Motor neuron (in vitro differentiated cells): ENCODE data around the gene CDA. TPM values are rescaled to one million over a fixed set of nuclear protein-coding genes. Genes with fewer than 3 reads are reported as not detected.
A peak's percentile ranks its signal among the peaks of the same experiment; 100 is the strongest.

Experiments
- ATAC-seq, 8 experiments: fragments of 200-7000 bp; cut with Tn5 transposase; replicated peaks in 6 of 8; 2 replicates each; pipeline ENCODE4 v1.8.0; 2021; ENCODE audit warnings: mild to moderate bottlenecking in 8 of 8, moderate library complexity in 8 of 8
- H3K27ac ChIP-seq, 2 donors: fragments of 250-450 bp; sonication (Bioruptor Pico); 2 replicates each; pipeline ENCODE4 v1.9.0; 2021; ENCODE audit warnings: antibody characterized with exemption in 2 of 2, mild to moderate bottlenecking in 2 of 2, moderate library complexity in 1 of 2
- H3K4me1 ChIP-seq, 2 donors: fragments of 250-450 bp; sonication (Bioruptor Pico); replicated peaks in 1 of 2; 2 replicates each; pipeline ENCODE4 v1.6.1; 2021; ENCODE audit warnings: antibody characterized with exemption in 2 of 2, mild to moderate bottlenecking in 2 of 2, moderate library complexity in 1 of 2
- H3K4me3 ChIP-seq, 5 donors: fragments of 250-450 bp; sonication (Bioruptor Pico); 2 replicates each; pipeline ENCODE4 v1.9.0; 2021; ENCODE audit warnings: antibody characterized with exemption in 5 of 5, mild to moderate bottlenecking in 5 of 5, moderate library complexity in 4 of 5
- whole genome bisulfite sequencing, 10 experiments: fragments of 450-650 bp; shearing (Covaris generic); methylation state at CpG; one replicate each; pipeline ENCODE4 v1.0.0; 2022; 5-methylcytosine and 5-hydroxymethylcytosine counted together
- in situ Hi-C, 9 experiments: fragments of 400-800 bp; cut with MboI; loops; one replicate each; pipeline ENCODE4 v1.15.0; 2021; ENCODE audit warnings: low sequenced_read_pairs in 9 of 9, low pct_unique_long_range_greater_than_20kb in 2 of 9; ENCODE audit not compliant: unreplicated experiment in 9 of 9
- total RNA-seq, 8 experiments: library from RNA; unstranded; fragments of 300-600 nt; gene quantifications; 2 replicates each; pipeline versions ENCODE4 v1.2.3 to v1.2.4, GENCODE V29; 2022

Gene CDA
- total RNA-seq, 8 experiments from 2014 or later = 0.61 TPM; not detected in 7

DNA sequence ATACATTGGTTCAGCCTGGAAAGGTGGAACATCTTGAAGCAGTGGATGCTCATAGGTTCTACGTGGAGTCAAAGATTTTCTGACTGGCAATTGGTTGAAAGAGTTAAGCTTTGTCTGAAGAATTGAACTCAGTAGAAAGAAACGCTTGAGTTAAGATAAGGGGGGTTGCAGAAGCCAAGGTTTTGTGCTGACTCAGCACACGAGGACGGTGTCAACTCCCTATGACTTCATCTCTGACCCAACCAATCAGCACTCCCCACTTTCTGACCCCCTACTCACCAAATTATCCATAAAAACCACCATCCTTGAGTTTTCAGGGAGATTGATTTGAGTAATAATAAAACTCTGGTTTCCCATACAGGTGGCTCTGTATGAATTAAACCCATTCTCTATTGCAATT is 41.8 kb downstream of the CDA start:
- WGBS, 10 experiments = 20 to 83% (median 68%) methylated on average over 1 to 4 of the region's 4 CpGs
- Histone ChIP-seq H3K27ac (no peak overlapping the region), H3K4me3 (no peak overlapping the region), H3K4me1 (peaks cover 5 to 7% of the 10 kb centered on the region in 2 donors)
- in situ Hi-C loops = loop anchor here in 4 of 9 experiments (10.0 to 25.0 kb wide), 5 partner anchors 93 to 718 kb away; partner anchors contain the start of genes MUL1 (in 1 of the 4) and PLA2G2E (in 1 of the 4)
- ATAC-seq = no peak

DNA sequence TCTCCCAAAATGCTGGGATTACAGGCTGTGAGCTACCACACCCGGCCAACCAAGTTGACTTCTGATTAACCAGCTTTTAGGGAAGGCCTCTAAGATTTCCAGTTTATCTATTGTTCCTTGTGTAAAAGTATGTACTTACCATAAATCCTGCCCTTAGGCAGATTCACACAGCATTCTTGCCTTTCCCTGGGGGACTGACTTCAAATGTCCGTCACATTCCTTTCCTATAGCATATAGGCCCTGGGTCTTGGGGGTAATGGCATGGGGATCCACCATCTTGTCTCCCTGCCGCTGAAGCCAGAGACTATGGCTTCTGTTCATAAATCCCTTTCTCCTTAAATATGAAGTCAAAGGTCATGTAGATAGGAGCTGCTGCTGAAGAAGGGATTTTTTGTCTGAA is 43.5 kb downstream of the CDA start:
- WGBS, 10 experiments = 72 to 100% (median 85%) methylated on average over 1 to 3 of the region's 3 CpGs; no CpG with 5 or more reads in 4 of the 10 experiments
- Histone ChIP-seq H3K4me3 (no peak overlapping the region), H3K27ac (no peak overlapping the region), H3K4me1 (peaks cover 5 to 7% of the 10 kb centered on the region in 2 donors)
- in situ Hi-C loops = loop anchor here in 4 of 9 experiments (10.0 to 25.0 kb wide), 5 partner anchors 95 to 720 kb away; partner anchors contain the start of genes MUL1 (in 1 of the 4) and PLA2G2E (in 1 of the 4)
- ATAC-seq = no peak

DNA sequence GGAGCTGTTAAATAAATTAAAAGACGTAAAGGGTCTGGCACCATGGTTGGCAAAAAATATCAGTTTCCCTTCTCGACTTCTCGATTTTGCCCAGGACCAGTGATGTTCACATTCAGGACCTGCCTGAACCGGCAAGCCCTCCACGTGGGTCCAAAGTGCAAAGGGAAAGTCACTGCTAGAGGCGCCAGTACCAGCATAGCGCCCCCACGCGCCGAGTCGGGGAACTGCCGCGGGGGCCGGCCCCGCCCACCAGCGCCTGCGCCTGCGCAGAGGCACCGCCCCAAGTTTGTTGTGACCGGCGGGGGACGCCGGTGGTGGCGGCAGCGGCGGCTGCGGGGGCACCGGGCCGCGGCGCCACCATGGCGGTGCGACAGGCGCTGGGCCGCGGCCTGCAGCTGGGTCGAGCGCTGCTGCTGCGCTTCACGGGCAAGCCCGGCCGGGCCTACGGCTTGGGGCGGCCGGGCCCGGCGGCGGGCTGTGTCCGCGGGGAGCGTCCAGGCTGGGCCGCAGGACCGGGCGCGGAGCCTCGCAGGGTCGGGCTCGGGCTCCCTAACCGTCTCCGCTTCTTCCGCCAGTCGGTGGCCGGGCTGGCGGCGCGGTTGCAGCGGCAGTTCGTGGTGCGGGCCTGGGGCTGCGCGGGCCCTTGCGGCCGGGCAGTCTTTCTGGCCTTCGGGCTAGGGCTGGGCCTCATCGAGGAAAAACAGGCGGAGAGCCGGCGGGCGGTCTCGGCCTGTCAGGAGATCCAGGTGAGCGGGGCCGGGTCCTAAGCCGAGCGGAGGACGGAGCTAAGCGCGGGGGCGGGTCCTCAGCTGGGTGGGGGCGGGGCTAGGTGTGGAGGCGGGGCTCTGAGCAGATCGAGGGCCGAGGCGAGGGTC is 44.5 kb downstream of the CDA start, which contains the start of gene PINK1:
TSS of gene PINK1 (plus strand) at position 269 of the 875 bp plus-strand sequence. CDS start at position 360, 91 bp downstream.
- WGBS, 10 experiments = 0 to 10% (median 0%) methylated on average over 1 to 35 of the region's 93 CpGs; no CpG with 5 or more reads in 2 of the 10 experiments
- Histone ChIP-seq H3K4me3 (peak within 1 kb of the TSS; percentile 66 to 94 (median 82)), H3K27ac (peak within 1 kb of the TSS; percentile 74 to 80), H3K4me1 (peaks cover 5 to 7% of the 10 kb centered on the region in 2 donors)
- in situ Hi-C loops = loop anchor here in 4 of 9 experiments (10.0 to 25.0 kb wide), 5 partner anchors 96 to 721 kb away; partner anchors contain the start of genes MUL1 (in 1 of the 4) and PLA2G2E (in 1 of the 4)
- peak; percentile 75 to 91 (median 87) for ATAC-seq

DNA sequence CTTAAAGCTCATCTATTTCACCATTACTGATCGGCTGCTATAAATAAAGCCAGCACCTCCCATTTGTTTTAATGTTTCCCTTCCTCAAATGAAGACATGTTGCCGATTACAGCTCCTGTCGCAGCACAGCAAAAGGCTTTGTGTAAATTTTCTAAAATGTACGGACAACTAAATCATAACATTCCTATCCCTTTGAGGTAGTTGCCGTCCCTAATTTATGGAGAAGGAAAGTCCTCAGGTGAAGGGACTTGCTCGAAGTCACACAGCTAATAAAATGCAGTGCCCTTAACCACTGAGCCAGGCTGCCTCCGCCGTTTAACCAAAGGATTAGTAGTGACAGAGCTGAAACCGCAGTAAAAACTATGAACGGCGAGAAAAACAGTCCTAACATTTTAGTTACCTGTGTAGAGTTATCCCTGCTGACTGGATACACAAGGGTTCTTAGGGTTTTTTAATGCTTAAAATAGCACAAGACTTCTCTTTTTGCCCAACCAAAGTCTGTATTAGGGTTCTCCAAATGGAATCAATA is 45.2 kb downstream of the CDA start:
- WGBS, 10 experiments = 0 to 4% (median 2%) methylated on average over 2 to 11 of the region's 11 CpGs; no CpG with 5 or more reads in 1 of the 10 experiments
- Histone ChIP-seq H3K4me3 (peak overlapping the region; percentile 66 to 94 (median 82)), H3K27ac (no peak overlapping the region), H3K4me1 (peaks cover 5 to 7% of the 10 kb centered on the region in 2 donors)
- ATAC-seq = peak in 7 of 8 experiments; percentile 1 to 17 (median 2)
- in situ Hi-C loops = loop anchor here in 4 of 9 experiments (10.0 to 25.0 kb wide), 5 partner anchors 97 to 722 kb away; partner anchors contain the start of genes MUL1 (in 1 of the 4) and PLA2G2E (in 1 of the 4)

DNA sequence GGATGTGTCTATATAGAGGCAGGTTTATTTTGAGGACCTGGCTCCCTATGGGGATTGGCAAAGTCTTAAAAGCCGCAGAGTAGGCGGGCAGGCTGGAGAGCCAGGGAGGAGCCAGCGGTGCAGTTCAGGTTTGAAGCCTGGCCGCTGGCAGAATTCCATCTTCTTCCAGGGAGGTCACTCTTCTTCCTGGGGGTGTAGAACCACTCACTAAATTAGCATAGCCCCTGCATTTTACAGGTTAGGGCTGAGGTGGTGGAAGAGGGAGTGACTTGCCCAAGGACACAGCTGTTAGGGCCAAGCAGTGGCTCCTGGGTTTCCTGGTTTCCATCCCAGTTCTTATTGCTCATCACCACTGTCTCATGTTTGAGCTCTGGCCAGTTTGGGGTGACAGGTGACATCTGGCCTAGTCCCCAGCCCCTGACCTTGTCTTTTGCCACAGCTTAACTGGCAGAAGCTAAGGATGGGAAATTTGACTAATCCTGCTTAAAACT is 45.7 kb downstream of the CDA start:
- in situ Hi-C loops = loop anchor here in 4 of 9 experiments (10.0 to 25.0 kb wide), 5 partner anchors 97 to 722 kb away; partner anchors contain the start of genes MUL1 (in 1 of the 4) and PLA2G2E (in 1 of the 4)
- Histone ChIP-seq H3K27ac (no peak overlapping the region), H3K4me1 (peaks cover 5 to 7% of the 10 kb centered on the region in 2 donors), H3K4me3 (peak overlapping the region; percentile 66 to 94 (median 82))
- peak in 3 of 8 experiments; percentile 12 to 42 (median 25) for ATAC-seq
- 0 to 30% (median 12%) methylated on average over 1 to 4 of the region's 4 CpGs for WGBS, 10 experiments

DNA sequence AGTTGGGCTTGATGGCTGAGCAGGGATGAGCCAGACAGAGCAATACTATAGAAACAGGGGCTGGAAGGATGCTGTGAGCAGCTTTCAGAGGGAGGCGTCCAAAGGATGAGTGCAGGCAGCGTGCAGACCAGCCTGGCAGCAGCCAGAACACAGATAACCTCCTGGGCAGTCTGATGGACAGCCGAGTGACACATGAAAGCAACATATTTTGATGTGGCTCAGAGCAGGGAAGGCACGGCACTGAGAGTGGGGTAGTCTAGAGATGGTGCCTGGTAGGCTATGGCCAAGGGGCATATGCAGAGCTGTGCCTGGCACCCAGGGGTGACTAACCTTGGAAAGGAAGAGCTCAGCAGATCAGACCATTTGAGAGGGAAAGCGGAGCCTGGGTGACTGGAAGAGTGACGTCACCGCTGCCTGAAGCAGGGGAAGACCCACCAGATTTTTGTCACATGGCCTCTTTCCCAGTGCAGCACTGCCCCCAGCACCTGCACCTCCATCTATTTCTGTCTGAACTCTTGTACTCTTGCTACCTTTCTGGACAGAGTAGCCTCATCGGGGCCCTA is 48.0 kb downstream of the CDA start:
- in situ Hi-C loops = loop anchor here in 4 of 9 experiments (10.0 to 25.0 kb wide), 5 partner anchors 100 to 725 kb away; partner anchors contain the start of genes MUL1 (in 1 of the 4) and PLA2G2E (in 1 of the 4)
- 58 to 100% (median 76%) methylated on average over 2 to 8 of the region's 8 CpGs; no CpG with 5 or more reads in 2 of the 10 experiments for WGBS, 10 experiments
- Histone ChIP-seq H3K4me1 (peaks cover 5 to 7% of the 10 kb centered on the region in 2 donors), H3K4me3 (no peak overlapping the region), H3K27ac (no peak overlapping the region)
- ATAC-seq = no peak

DNA sequence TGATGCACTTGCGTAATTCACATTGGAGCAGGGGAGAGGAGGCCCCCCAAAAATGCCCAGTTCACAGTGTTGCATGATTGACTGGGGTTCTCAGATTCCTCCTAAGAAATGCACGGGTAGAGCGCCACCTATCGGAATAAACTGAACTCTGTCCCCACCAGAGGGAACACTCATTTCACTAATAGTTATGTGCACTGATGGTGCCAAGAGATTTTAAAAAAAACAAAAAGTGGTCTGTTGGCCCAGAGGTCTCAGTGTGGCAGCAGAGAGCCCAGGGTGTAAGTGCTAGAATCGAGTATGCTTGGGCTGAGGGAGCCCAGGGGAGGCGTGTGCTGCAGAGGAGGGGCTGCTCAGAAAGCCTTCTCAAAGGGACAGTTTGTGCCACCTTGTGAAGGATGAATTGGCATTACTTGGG is 51.3 kb downstream of the CDA start:
- 0 to 23% (median 6%) methylated on average over 2 to 6 of the region's 6 CpGs; no CpG with 5 or more reads in 4 of the 10 experiments for WGBS, 10 experiments
- Histone ChIP-seq H3K4me3 (no peak overlapping the region), H3K4me1 (no peaks in the 10 kb centered on the region), H3K27ac (no peak overlapping the region)
- peak; percentile 39 to 90 (median 58) for ATAC-seq
- in situ Hi-C loops = loop anchor here in 4 of 9 experiments (5.0 to 25.0 kb wide), 6 partner anchors 103 to 728 kb away; partner anchors contain the start of genes MUL1 (in 1 of the 4) and PLA2G2E (in 1 of the 4)

DNA sequence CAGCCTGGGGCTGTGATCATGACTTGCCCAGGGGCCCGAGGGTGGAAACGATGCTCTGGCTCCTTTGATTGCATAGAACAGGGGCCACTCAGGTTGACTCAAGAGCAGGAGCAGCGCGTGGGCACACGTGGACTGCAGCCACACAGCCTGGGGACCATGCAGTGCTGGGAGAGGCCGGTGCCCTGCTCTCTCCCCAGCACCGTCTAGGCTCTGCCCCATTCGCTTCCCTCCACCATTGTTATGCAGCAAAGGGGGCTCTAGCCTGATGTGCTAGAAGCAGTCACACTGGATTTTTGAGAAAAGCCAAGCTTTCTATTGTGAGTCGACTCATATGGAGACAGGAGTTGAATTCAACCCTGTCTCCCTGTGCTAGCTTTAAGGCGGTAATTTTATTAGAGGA is 53.1 kb downstream of the CDA start:
- ATAC-seq = peak in 4 of 8 experiments; percentile 12 to 54 (median 36)
- in situ Hi-C loops = loop anchor here in 4 of 9 experiments (5.0 to 25.0 kb wide), 6 partner anchors 105 to 730 kb away; partner anchors contain the start of genes MUL1 (in 1 of the 4) and PLA2G2E (in 1 of the 4)

DNA sequence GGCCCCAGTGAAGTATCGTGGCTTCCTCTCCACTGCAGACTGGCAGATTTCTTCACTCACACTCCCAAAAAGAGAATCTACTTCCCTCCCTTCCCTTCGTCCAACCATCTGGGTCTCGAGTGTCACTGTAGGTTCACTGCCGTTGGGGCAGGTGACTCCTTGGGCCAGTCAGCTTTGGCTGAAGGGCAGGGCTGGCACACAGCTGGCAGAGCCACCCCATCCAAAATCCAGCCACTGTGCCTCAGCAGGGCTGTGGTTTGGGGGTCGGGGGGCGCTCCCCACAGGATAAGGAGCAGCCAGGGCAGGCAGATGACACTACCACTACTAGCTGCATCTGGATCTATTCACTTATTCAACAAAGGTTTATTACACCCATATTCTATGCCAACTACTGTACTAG is 54.2 kb downstream of the CDA start:
- no peak for ATAC-seq
- WGBS, 10 experiments = 50 to 100% (median 64%) methylated on average over 1 to 6 of the region's 6 CpGs; no CpG with 5 or more reads in 3 of the 10 experiments

More for the DNA sequence above, 53.1 kb downstream of the CDA start:
- Histone ChIP-seq H3K27ac (no peak overlapping the region), H3K4me3 (no peak overlapping the region), H3K4me1 (no peaks in the 10 kb centered on the region)
- WGBS, 10 experiments = 30 to 93% (median 61%) methylated on average over 1 to 7 of the region's 10 CpGs; no CpG with 5 or more reads in 2 of the 10 experiments

DNA sequence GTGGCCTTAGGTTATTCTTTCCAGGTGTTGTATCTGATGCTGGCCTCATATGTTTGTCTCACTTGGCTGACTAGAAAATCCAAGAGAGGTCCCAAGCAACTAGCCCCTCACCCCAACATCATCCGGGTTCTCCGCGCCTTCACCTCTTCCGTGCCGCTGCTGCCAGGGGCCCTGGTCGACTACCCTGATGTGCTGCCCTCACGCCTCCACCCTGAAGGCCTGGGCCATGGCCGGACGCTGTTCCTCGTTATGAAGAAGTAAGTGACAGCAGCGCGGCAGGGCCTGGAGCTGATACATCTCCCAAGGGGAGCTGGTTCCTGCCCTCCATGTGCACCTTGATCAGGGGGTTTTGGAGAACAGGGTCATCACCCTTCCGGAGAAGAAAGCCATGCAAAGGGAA is 55.5 kb downstream of the CDA start:
- H3K4me3 ChIP-seq = no peak overlapping the region
- ATAC-seq = no peak
- in situ Hi-C loops = loop anchor here in 4 of 9 experiments (5.0 to 25.0 kb wide), 6 partner anchors 107 to 732 kb away; partner anchors contain the start of genes MUL1 (in 1 of the 4) and PLA2G2E (in 1 of the 4)
- WGBS, 10 experiments = 40 to 100% (median 91%) methylated on average over 1 to 10 of the region's 13 CpGs; no CpG with 5 or more reads in 3 of the 10 experiments
- H3K27ac ChIP-seq = no peak overlapping the region
- no peaks in the 10 kb centered on the region for H3K4me1 ChIP-seq

More for the DNA sequence above, 54.2 kb downstream of the CDA start:
- in situ Hi-C loops = loop anchor here in 4 of 9 experiments (5.0 to 25.0 kb wide), 6 partner anchors 106 to 731 kb away; partner anchors contain the start of genes MUL1 (in 1 of the 4) and PLA2G2E (in 1 of the 4)
- Histone ChIP-seq H3K4me3 (no peak overlapping the region), H3K27ac (no peak overlapping the region), H3K4me1 (no peaks in the 10 kb centered on the region)

DNA sequence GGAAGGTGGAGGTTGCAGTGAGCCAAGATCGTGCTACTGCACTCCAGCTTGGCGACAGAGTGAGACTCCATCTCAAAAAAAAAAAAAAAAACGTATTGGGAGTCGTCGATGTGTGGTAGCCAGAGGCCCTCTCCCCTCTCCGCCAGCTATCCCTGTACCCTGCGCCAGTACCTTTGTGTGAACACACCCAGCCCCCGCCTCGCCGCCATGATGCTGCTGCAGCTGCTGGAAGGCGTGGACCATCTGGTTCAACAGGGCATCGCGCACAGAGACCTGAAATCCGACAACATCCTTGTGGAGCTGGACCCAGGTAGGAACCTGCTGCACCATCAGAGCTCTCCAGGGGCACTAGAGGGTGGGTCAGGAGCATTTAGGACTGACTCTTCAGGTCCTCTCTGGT is 56.5 kb downstream of the CDA start:
- Histone ChIP-seq H3K27ac (no peak overlapping the region), H3K4me3 (no peak overlapping the region), H3K4me1 (no peaks in the 10 kb centered on the region)
- no peak for ATAC-seq
- in situ Hi-C loops = loop anchor here in 3 of 9 experiments (10.0 to 25.0 kb wide), 5 partner anchors 108 to 733 kb away; partner anchors contain the start of genes MUL1 (in 1 of the 3) and PLA2G2E (in 1 of the 3)
- 20 to 100% (median 86%) methylated on average over 1 to 9 of the region's 14 CpGs; no CpG with 5 or more reads in 4 of the 10 experiments for WGBS, 10 experiments
